Suprapubic skin (tissue), 4 donors: Measurements from ENCODE around the gene PDE4D. TPM values are rescaled to one million over a fixed set of nuclear protein-coding genes. Genes with fewer than 3 reads are reported as not detected.

Experiments used
- DNase-seq, 2 donors: peaks; one replicate each; pipeline ENCODE4 v3.0.0-alpha.2; 2019; ENCODE audit warnings: low spot score in 2 of 2
- H3K27ac ChIP-seq: fragments of 200-600 bp; sonication (generic); one replicate; pipeline ENCODE4 v1.5.1; 2019
- H3K27me3 ChIP-seq: fragments of 200-600 bp; sonication (generic); one replicate; pipeline ENCODE4 v1.5.1; 2019
- H3K36me3 ChIP-seq: fragments of 200-600 bp; sonication (generic); one replicate; pipeline ENCODE4 v1.5.1; 2019
- H3K4me1 ChIP-seq: fragments of 200-600 bp; sonication (generic); one replicate; pipeline ENCODE4 v1.5.1; 2019
- H3K4me3 ChIP-seq: fragments of 200-600 bp; sonication (generic); one replicate; pipeline ENCODE4 v1.5.1; 2019; ENCODE audit warnings: mild to moderate bottlenecking
- H3K9me3 ChIP-seq: fragments of 200-600 bp; sonication (generic); one replicate; pipeline ENCODE4 v1.5.1; 2019
- CTCF ChIP-seq, 2 donors: fragments of 200-600 bp in 1 of 2; fragments of 450-650 bp in 1 of 2; sonication (generic) in 1 of 2; IDR thresholded peaks; one replicate each; pipeline ENCODE4 v1.5.1; 2016 to 2019; ENCODE audit warnings: antibody characterized with exemption in 2 of 2, mild to moderate bottlenecking in 1 of 2, moderate library complexity in 1 of 2
- EP300 ChIP-seq: sonication (generic); formaldehyde crosslinking; IDR thresholded peaks from one replicate; pipeline ENCODE4 v1.6.1; 2017; ENCODE audit warnings: antibody characterized with exemption
- POLR2A ChIP-seq, 2 donors: fragments of 450-650 bp; IDR thresholded peaks; one replicate each; pipeline ENCODE4 v1.6.1; 2017; ENCODE audit warnings: antibody characterized with exemption in 2 of 2, mild to moderate bottlenecking in 2 of 2, moderate library complexity in 2 of 2
- POLR2AphosphoS5 ChIP-seq, 3 donors: sonication (generic); formaldehyde crosslinking; IDR thresholded peaks; one replicate each; pipeline ENCODE4 v1.6.1; 2017; ENCODE audit warnings: antibody characterized with exemption in 3 of 3
- WGBS: methylation state at CpG from one replicate; pipeline ENCODE4 v1.1.5; 2018; 5-methylcytosine and 5-hydroxymethylcytosine counted together
- total RNA-seq, 4 donors: library from RNA; depleted of rRNA; stranded (reverse); fragments of >200 nt; gene quantifications; one replicate each; pipeline ENCODE4 v1.1.0, GENCODE V29; 2016

The PDE4D gene
- total RNA-seq, 4 donors from 2014 or later, result 26.8 to 57.2 (median 29.9) TPM

GRCh38 chr5:59117320-59117719, 776.2 kb downstream of the PDE4D start:
- H3K4me1 ChIP-seq, result no peaks in the 10 kb centered on the region
- no peaks in the 10 kb centered on the region for H3K36me3 ChIP-seq
- DNase-seq, result no peak
- H3K27ac ChIP-seq, result no peak overlapping the region
- TF ChIP-seq POLR2A (IDR thresholded peaks at IDR 0.05) (no peak), POLR2AphosphoS5 (IDR thresholded peaks at IDR 0.05) (no peak), EP300 (no peak), CTCF (IDR thresholded peaks at IDR 0.05) (no peak)
- H3K27me3 ChIP-seq, result no peaks in the 10 kb centered on the region
- no peaks in the 10 kb centered on the region for H3K9me3 ChIP-seq
- 87% methylated on average over 3 of the region's 3 CpGs for WGBS
- no peak overlapping the region for H3K4me3 ChIP-seq

- H3K27ac ChIP-seq, result no peak overlapping the region
- no peaks in the 10 kb centered on the region for H3K36me3 ChIP-seq
- no peak overlapping the region for H3K4me3 ChIP-seq
- WGBS, result 52% methylated on average over 11 of the region's 11 CpGs
- H3K27me3 ChIP-seq, result no peaks in the 10 kb centered on the region
- no peaks in the 10 kb centered on the region for H3K4me1 ChIP-seq
- DNase-seq, result no peak
- H3K9me3 ChIP-seq, result no peaks in the 10 kb centered on the region
- TF ChIP-seq POLR2A (IDR thresholded peaks at IDR 0.05) (no peak), EP300 (no peak), POLR2AphosphoS5 (IDR thresholded peaks at IDR 0.05) (no peak), CTCF (IDR thresholded peaks at IDR 0.05) (no peak)
Measured at GRCh38 chr5:59116231-59116865, 777.2 kb downstream of the PDE4D start.

- TF ChIP-seq POLR2A (IDR thresholded peaks at IDR 0.05), result no peak
- no peak for TF ChIP-seq POLR2AphosphoS5 (IDR thresholded peaks at IDR 0.05)
- no peak for TF ChIP-seq EP300
- TF ChIP-seq CTCF (IDR thresholded peaks at IDR 0.05), result no peak
Measured at GRCh38 chr5:59115345-59115744, 778.2 kb downstream of the PDE4D start.

GRCh38 chr5:59109383-59109782, 784.1 kb downstream of the PDE4D start:
- 89% methylated on average over 2 of the region's 2 CpGs for WGBS
- no peak overlapping the region for H3K27ac ChIP-seq

More at GRCh38 chr5:59115345-59115744, 778.2 kb downstream of the PDE4D start:
- Histone ChIP-seq H3K4me1 (no peaks in the 10 kb centered on the region), H3K27ac (no peak overlapping the region), H3K4me3 (no peak overlapping the region), H3K9me3 (no peaks in the 10 kb centered on the region), H3K27me3 (no peaks in the 10 kb centered on the region), H3K36me3 (no peaks in the 10 kb centered on the region)
- no peak for DNase-seq

GRCh38 chr5:59107692-59108091, 785.8 kb downstream of the PDE4D start:
- no peaks in the 10 kb centered on the region for H3K9me3 ChIP-seq
- H3K36me3 ChIP-seq, result no peaks in the 10 kb centered on the region
- no peak overlapping the region for H3K4me3 ChIP-seq
- no peak for TF ChIP-seq POLR2AphosphoS5 (IDR thresholded peaks at IDR 0.05)
- no peak overlapping the region for H3K27ac ChIP-seq
- 66% methylated on average over 2 of the region's 2 CpGs for WGBS
- H3K27me3 ChIP-seq, result no peaks in the 10 kb centered on the region
- DNase-seq, result no peak
- peaks cover 19% of the 10 kb centered on the region for H3K4me1 ChIP-seq

More at GRCh38 chr5:59109383-59109782, 784.1 kb downstream of the PDE4D start:
- no peaks in the 10 kb centered on the region for H3K9me3 ChIP-seq
- H3K36me3 ChIP-seq, result no peaks in the 10 kb centered on the region
- H3K27me3 ChIP-seq, result no peaks in the 10 kb centered on the region
- no peak overlapping the region for H3K4me3 ChIP-seq
- TF ChIP-seq EP300, result no peak
- no peak for TF ChIP-seq POLR2AphosphoS5 (IDR thresholded peaks at IDR 0.05)
- TF ChIP-seq CTCF (IDR thresholded peaks at IDR 0.05), result no peak
- no peak for TF ChIP-seq POLR2A (IDR thresholded peaks at IDR 0.05)
- peaks cover 10% of the 10 kb centered on the region for H3K4me1 ChIP-seq
- no peak for DNase-seq
